ENCODE data around the gene CARF. TPM values are rescaled to one million over a fixed set of nuclear protein-coding genes. Genes with fewer than 3 reads are reported as not detected.

Gene CARF
- total RNA-seq, 2 donors from 2014 or later: 10.5 to 25.6 TPM

DNA sequence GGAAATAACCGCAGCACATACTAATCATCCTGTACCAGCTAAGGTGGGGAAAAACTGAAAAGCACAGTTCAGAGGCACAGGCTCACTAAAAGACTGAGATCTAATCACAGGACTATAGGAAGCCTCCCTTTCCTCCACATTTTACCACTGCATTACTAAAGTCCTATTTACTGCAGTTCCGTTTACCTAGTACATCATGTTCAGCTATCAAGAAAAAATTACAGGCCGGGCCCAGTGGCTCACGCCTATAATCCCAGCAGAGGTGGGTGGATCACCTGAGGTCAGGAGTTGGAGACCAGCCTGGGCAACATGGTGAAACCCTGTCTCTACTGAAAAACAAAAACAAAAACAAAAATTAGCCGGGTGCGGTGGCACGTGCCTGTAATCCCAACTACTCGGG is 91.6 kb downstream of the CARF start:
- Histone ChIP-seq H3K4me3 (no peak overlapping the region), H3K4me1 (ENCODE audit: control insufficient read depth in 1 of 2, low read depth in 2 of 2) (no peaks in the 10 kb centered on the region), H3K9me3 (no peaks in the 10 kb centered on the region), H3K36me3 (no peaks in the 10 kb centered on the region), H3K27ac (no peak overlapping the region), H3K27me3 (replicated peaks; ENCODE audit: insufficient read depth) (no peaks in the 10 kb centered on the region)
- ATAC-seq (ENCODE audit: insufficient number of reproducible peaks, low FRiP score, low read depth): no peak
- TF ChIP-seq, protein P1, sequence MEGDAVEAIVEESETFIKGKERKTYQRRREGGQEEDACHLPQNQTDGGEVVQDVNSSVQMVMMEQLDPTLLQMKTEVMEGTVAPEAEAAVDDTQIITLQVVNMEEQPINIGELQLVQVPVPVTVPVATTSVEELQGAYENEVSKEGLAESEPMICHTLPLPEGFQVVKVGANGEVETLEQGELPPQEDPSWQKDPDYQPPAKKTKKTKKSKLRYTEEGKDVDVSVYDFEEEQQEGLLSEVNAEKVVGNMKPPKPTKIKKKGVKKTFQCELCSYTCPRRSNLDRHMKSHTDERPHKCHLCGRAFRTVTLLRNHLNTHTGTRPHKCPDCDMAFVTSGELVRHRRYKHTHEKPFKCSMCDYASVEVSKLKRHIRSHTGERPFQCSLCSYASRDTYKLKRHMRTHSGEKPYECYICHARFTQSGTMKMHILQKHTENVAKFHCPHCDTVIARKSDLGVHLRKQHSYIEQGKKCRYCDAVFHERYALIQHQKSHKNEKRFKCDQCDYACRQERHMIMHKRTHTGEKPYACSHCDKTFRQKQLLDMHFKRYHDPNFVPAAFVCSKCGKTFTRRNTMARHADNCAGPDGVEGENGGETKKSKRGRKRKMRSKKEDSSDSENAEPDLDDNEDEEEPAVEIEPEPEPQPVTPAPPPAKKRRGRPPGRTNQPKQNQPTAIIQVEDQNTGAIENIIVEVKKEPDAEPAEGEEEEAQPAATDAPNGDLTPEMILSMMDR (IDR thresholded peaks at IDR 0.05): no peak
- DNase-seq (ENCODE audit: low spot score): no peak

- peak within 1 kb of the TSS; percentile 96 to 98 for H3K27ac ChIP-seq
- H3K36me3 ChIP-seq: no peaks in the 10 kb centered on the region
- peak; percentile 86 for DNase-seq (ENCODE audit: low spot score)
- no peaks in the 10 kb centered on the region for H3K9me3 ChIP-seq
- TF ChIP-seq, protein P1 (IDR thresholded peaks at IDR 0.05): no peak
- no peaks in the 10 kb centered on the region for H3K4me1 ChIP-seq (ENCODE audit: control insufficient read depth in 1 of 2, low read depth in 2 of 2)
- no peaks in the 10 kb centered on the region for H3K27me3 ChIP-seq (replicated peaks; ENCODE audit: insufficient read depth)
- ATAC-seq (ENCODE audit: insufficient number of reproducible peaks, low FRiP score, low read depth): peak; percentile 91
- peak within 1 kb of the TSS; percentile 95 for H3K4me3 ChIP-seq
Observed at GRCh38 chr2:203014456-203015199, 102.6 kb downstream of the CARF start, which contains the start of gene NBEAL1. Gene NBEAL1 (plus strand): TSS chr2:203014875. CDS start chr2:203016385, 1,510 bp downstream.

GRCh38 chr2:203016716-203017115 is 104.6 kb downstream of the CARF start:
- H3K36me3 ChIP-seq: no peaks in the 10 kb centered on the region
- H3K27me3 ChIP-seq (replicated peaks; ENCODE audit: insufficient read depth): no peaks in the 10 kb centered on the region
- no peak for DNase-seq (ENCODE audit: low spot score)
- TF ChIP-seq, protein P1 (IDR thresholded peaks at IDR 0.05): no peak
- peak overlapping the region; percentile 95 for H3K4me3 ChIP-seq
- no peaks in the 10 kb centered on the region for H3K9me3 ChIP-seq
- peaks cover 3 to 17% of the 10 kb centered on the region in 2 donors for H3K4me1 ChIP-seq (ENCODE audit: control insufficient read depth in 1 of 2, low read depth in 2 of 2)
- peak overlapping the region; percentile 92 to 98 for H3K27ac ChIP-seq
- no peak for ATAC-seq (ENCODE audit: insufficient number of reproducible peaks, low FRiP score, low read depth)

DNA sequence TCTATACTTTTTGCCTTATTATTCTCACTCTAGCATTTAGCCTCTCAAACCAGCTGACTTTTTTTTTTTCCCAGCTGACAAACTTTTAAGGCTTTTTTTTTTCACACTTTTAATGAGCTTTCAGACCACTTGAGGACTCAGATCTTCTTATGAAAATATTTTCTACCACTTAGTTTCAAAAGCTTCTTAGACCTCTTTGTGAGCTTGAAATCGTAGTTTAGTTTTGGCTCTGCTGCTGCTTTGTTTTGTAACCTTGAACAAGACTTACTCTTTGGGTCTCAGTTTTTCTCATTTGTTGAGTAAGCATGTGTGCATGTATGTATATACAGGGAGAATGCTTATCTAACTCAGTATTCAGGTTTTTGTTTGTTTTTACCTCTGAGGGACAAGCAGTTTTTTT is 106.1 kb downstream of the CARF start:
- Histone ChIP-seq H3K27me3 (replicated peaks; ENCODE audit: insufficient read depth) (no peaks in the 10 kb centered on the region), H3K27ac (peak overlapping the region in 1 of 2 donors; percentile 54), H3K9me3 (no peaks in the 10 kb centered on the region), H3K36me3 (no peaks in the 10 kb centered on the region), H3K4me1 (ENCODE audit: control insufficient read depth in 1 of 2, low read depth in 2 of 2) (peaks cover 7 to 28% of the 10 kb centered on the region in 2 donors), H3K4me3 (peak overlapping the region; percentile 95)
- TF ChIP-seq, protein P1 (IDR thresholded peaks at IDR 0.05): no peak
- DNase-seq (ENCODE audit: low spot score): no peak
- ATAC-seq (ENCODE audit: insufficient number of reproducible peaks, low FRiP score, low read depth): no peak

DNA sequence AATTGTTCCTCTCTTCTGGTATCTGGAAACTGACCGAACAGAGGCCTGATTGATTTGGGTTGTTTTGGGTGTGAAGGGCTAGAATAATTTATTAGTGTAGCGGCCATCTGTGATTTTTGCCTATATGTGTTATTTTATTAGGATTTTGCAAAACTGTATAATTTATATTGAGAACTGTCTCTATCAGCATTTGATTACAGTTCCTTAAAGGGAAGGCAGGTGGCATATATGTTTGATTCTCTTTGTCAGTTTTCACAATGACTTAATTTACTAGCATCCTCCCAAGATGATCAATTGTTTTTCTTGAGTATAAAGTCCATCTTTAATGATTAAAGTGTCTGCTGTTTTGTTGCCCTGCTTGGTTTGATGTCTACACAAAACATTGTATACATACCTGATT is 107.1 kb downstream of the CARF start:
- peak overlapping the region; percentile 95 for H3K4me3 ChIP-seq
- peaks cover 7 to 34% of the 10 kb centered on the region in 2 donors for H3K4me1 ChIP-seq (ENCODE audit: control insufficient read depth in 1 of 2, low read depth in 2 of 2)
- H3K9me3 ChIP-seq: no peaks in the 10 kb centered on the region
- H3K36me3 ChIP-seq: no peaks in the 10 kb centered on the region
- no peaks in the 10 kb centered on the region for H3K27me3 ChIP-seq (replicated peaks; ENCODE audit: insufficient read depth)
- DNase-seq (ENCODE audit: low spot score) (no peak), ATAC-seq (ENCODE audit: insufficient number of reproducible peaks, low FRiP score, low read depth) (no peak)
- TF ChIP-seq, protein P1 (IDR thresholded peaks at IDR 0.05): no peak
- peak overlapping the region in 1 of 2 donors; percentile 54 for H3K27ac ChIP-seq
